ENCODE data around the gene BAIAP3. TPM values are rescaled to one million over a fixed set of nuclear protein-coding genes. Genes with fewer than 3 reads are reported as not detected.

BAIAP3 gene
- total RNA-seq, 4 donors from 2014 or later = 0.05 to 4.4 (median 2.5) TPM

DNA sequence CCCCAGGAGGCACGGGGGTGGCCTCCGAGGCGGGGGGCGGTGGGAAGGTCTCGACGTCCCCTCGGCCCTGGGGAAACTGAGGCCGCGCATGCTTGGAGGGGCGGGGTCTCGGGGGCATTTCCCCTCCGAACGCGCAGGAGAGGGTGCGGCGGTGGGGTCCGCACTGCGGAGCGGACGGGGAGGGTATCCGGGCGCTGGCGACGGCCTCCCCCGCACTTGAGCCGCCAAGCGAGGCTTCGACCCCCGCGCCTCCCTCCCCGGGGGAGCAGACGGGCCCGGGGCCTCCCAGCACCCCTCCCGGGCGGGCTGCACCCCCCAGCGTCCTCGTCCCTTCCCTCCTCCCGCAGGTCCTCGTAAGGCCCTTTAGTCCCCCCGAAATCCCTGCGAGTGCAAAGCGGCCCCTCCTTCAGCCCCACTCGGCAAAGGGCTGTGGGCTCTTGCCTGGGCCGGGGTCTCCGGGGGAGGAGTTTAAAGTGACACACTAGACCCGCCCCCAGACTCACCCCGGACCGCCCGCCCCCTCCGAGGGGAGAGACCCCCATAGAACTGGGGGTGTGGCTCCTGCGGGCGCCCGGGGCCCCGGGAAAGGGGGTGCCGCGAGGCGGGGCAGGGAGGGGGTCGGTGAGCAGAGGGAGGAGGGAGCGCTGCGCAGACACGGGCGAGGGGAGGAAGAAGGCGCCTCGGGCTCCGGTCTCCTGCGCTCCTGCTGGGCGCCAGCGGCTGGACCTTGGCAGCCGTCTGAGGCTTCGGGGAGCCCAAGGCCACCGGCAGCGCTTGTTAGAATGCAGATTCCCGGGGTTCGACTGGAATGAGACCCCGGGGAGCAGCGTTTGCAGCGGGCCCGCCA is 632 bp downstream of the BAIAP3 start:
- in situ Hi-C loops (cut with MboI; ENCODE audit: low sequenced_read_pairs in 4 of 4) (no loop called here), intact Hi-C loops (cut with DNase I; ENCODE audit: low total_unique reads) (no loop called here)
- no peak for TF ChIP-seq CTCF (IDR thresholded peaks at IDR 0.05 in 4 of 5, conservative IDR thresholded peaks at IDR 0.05 in 1 of 5)
- TF ChIP-seq POLR2A (IDR thresholded peaks at IDR 0.05) = no peak
- Histone ChIP-seq H3K4me1 (peaks cover 0 to 4% of the 10 kb centered on the region in 2 donors), H3K36me3 (no peaks in the 10 kb centered on the region), H3K27ac (no peak overlapping the region), H3K4me3 (peak overlapping the region; percentile 26 to 56 (median 38)), H3K9me3 (no peaks in the 10 kb centered on the region), H3K27me3 (peaks cover 27 to 52% (median 47%) of the 10 kb centered on the region in 3 donors)
- DNase-seq (no peak), ATAC-seq (peak in 1 of 2 donors; percentile 13)

DNA sequence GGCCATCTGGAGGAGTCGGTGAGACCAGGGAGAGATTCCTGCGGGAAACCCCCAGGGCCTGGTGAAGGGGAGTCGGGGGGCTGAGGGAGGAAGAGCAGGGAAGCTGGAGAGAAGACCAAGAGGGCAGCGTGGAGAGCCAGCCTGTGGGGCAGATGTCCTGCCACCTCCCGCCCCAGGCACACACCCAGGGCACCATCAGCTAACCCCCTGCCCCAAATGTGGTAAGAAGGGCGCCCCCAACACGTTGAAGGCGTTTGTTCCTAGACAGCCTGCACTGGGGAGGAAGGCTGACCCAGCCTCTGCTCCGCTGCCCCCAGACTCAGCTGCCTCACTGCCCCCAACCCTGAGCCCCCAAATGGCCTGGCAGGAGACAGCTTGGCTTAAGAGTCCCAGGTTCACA is 1.3 kb downstream of the BAIAP3 start:
- Histone ChIP-seq H3K27ac (no peak overlapping the region), H3K4me3 (peak overlapping the region in 1 of 4 donors; percentile 56), H3K27me3 (peaks cover 27 to 52% (median 47%) of the 10 kb centered on the region in 3 donors), H3K36me3 (no peaks in the 10 kb centered on the region), H3K9me3 (no peaks in the 10 kb centered on the region), H3K4me1 (peaks cover 0 to 4% of the 10 kb centered on the region in 2 donors)
- intact Hi-C loops (cut with DNase I; ENCODE audit: low total_unique reads) (no loop called here), in situ Hi-C loops (cut with MboI; ENCODE audit: low sequenced_read_pairs in 4 of 4) (no loop called here)
- TF ChIP-seq POLR2A (IDR thresholded peaks at IDR 0.05) = no peak
- no peak for TF ChIP-seq CTCF (IDR thresholded peaks at IDR 0.05 in 4 of 5, conservative IDR thresholded peaks at IDR 0.05 in 1 of 5)
- DNase-seq = no peak
- ATAC-seq = no peak

GRCh38 chr16:1335211-1335971 is 1.9 kb downstream of the BAIAP3 start:
- in situ Hi-C loops (cut with MboI; ENCODE audit: low sequenced_read_pairs in 4 of 4) = no loop called here

GRCh38 chr16:1335996-1336395 is 2.6 kb downstream of the BAIAP3 start:
- Histone ChIP-seq H3K36me3 (no peaks in the 10 kb centered on the region), H3K4me3 (no peak overlapping the region), H3K27ac (no peak overlapping the region), H3K9me3 (no peaks in the 10 kb centered on the region), H3K27me3 (peaks cover 27 to 43% (median 40%) of the 10 kb centered on the region in 3 donors), H3K4me1 (peaks cover 0 to 4% of the 10 kb centered on the region in 2 donors)
- intact Hi-C loops (cut with DNase I; ENCODE audit: low total_unique reads) (no loop called here), in situ Hi-C loops (cut with MboI; ENCODE audit: low sequenced_read_pairs in 4 of 4) (no loop called here)
- DNase-seq (no peak), ATAC-seq (no peak)
- TF ChIP-seq POLR2A (IDR thresholded peaks at IDR 0.05) (no peak), CTCF (IDR thresholded peaks at IDR 0.05 in 4 of 5, conservative IDR thresholded peaks at IDR 0.05 in 1 of 5) (no peak)

More at GRCh38 chr16:1335211-1335971, 1.9 kb downstream of the BAIAP3 start:
- H3K9me3 ChIP-seq = no peaks in the 10 kb centered on the region
- intact Hi-C loops (cut with DNase I; ENCODE audit: low total_unique reads) = no loop called here
- H3K4me1 ChIP-seq = peaks cover 0 to 4% of the 10 kb centered on the region in 2 donors
- no peak overlapping the region for H3K27ac ChIP-seq
- H3K27me3 ChIP-seq = peaks cover 27 to 47% (median 46%) of the 10 kb centered on the region in 3 donors
- no peaks in the 10 kb centered on the region for H3K36me3 ChIP-seq
- no peak for ATAC-seq
- H3K4me3 ChIP-seq = no peak overlapping the region
- DNase-seq = no peak
- no peak for TF ChIP-seq POLR2A (IDR thresholded peaks at IDR 0.05)
- TF ChIP-seq CTCF (IDR thresholded peaks at IDR 0.05 in 4 of 5, conservative IDR thresholded peaks at IDR 0.05 in 1 of 5) = no peak
